Body of pancreas (tissue), 4 donors: ENCODE data around the gene UBE2Q2. TPM values are rescaled to one million over a fixed set of nuclear protein-coding genes. Genes with fewer than 3 reads are reported as not detected.
A peak's percentile ranks its signal among the peaks of the same experiment; 100 is the strongest.

ENCODE experiments used
- ATAC-seq: fragments of 150-250 bp; one replicate; pipeline ENCODE4 v1.9.1; 2016
- DNase-seq, 4 donors: peaks; one replicate each; pipeline ENCODE4 v3.0.0-alpha.2; 2019
- H3K27ac ChIP-seq, 4 donors: fragments of 200-600 bp; sonication (generic); 1 replicate in 3 of 4; 2 replicates in 1 of 4; pipeline versions ENCODE4 v1.5.1 to v1.6.1; 2016 to 2019; ENCODE audit warnings: mild to moderate bottlenecking in 1 of 4, mixed read lengths in 1 of 4, moderate library complexity in 1 of 4
- H3K27me3 ChIP-seq, 2 donors: fragments of 200-600 bp; sonication (generic); one replicate each; pipeline ENCODE4 v1.6.0; 2016; ENCODE audit warnings: mild to moderate bottlenecking in 1 of 2
- H3K36me3 ChIP-seq, 2 donors: fragments of 200-600 bp; sonication (generic); replicated peaks in 1 of 2; 2 replicates each; pipeline ENCODE4 v1.5.1; 2016; ENCODE audit warnings: low read depth in 2 of 2; ENCODE audit not compliant: insufficient read depth in 1 of 2
- H3K4me1 ChIP-seq: fragments of 200-600 bp; sonication (generic); one replicate; pipeline ENCODE4 v1.6.0; 2016
- H3K4me3 ChIP-seq, 2 donors: fragments of 200-600 bp; sonication (generic); 1 replicate in 1 of 2; 2 replicates in 1 of 2; pipeline ENCODE4 v1.5.1; 2016 to 2019
- H3K9me3 ChIP-seq, 3 donors: fragments of 200-600 bp; sonication (generic); 1 replicate in 2 of 3; 2 replicates in 1 of 3; pipeline ENCODE4 v1.5.1; 2016
- CTCF ChIP-seq, 7 experiments: fragments of 450-650 bp in 4 of 7; fragments of 200-600 bp in 3 of 7; sonication (generic) in 3 of 7; IDR thresholded peaks; one replicate each; pipeline ENCODE4 v1.5.1; 2016 to 2019; ENCODE audit warnings: antibody characterized with exemption in 7 of 7
- POLR2A ChIP-seq, 3 donors: fragments of 450-650 bp; IDR thresholded peaks; one replicate each; pipeline ENCODE4 v1.6.1; 2016; ENCODE audit warnings: antibody characterized with exemption in 3 of 3, mild to moderate bottlenecking in 2 of 3
- WGBS, 2 donors: methylation state at CpG; one replicate each; pipeline ENCODE4 v1.1.5; 2017; 5-methylcytosine and 5-hydroxymethylcytosine counted together
- intact Hi-C: fragments of 100-400 bp; cut with DNase I; formaldehyde crosslinking; loops from one replicate; pipeline ENCODE4 v1.15.1; 2023
- total RNA-seq, 2 donors: library from RNA; depleted of rRNA; stranded (reverse); fragments of >200 nt; gene quantifications; one replicate each; pipeline ENCODE4 v1.1.0, GENCODE V29; 2016

Gene UBE2Q2
- total RNA-seq, 2 donors from 2014 or later, result 15.2 to 15.8 TPM

- Histone ChIP-seq H3K4me1 (peaks cover 30% of the 10 kb centered on the region), H3K4me3 (no peak overlapping the region), H3K27ac (no peak overlapping the region), H3K36me3 (no peaks in the 10 kb centered on the region), H3K9me3 (no peaks in the 10 kb centered on the region), H3K27me3 (no peaks in the 10 kb centered on the region)
- DNase-seq (peak in 3 of 4 donors; percentile 20 to 32 (median 31)), ATAC-seq (no peak)
- intact Hi-C loops, result no loop called here
- TF ChIP-seq POLR2A (IDR thresholded peaks at IDR 0.05) (no peak), CTCF (IDR thresholded peaks at IDR 0.05) (no peak)
Measured at GRCh38 chr15:75840659-75841058, 2.6 kb upstream of the UBE2Q2 start.

GRCh38 chr15:75841626-75842025 is 1.6 kb upstream of the UBE2Q2 start:
- H3K27me3 ChIP-seq, result no peaks in the 10 kb centered on the region
- no peak for ATAC-seq
- no peak for DNase-seq
- no peak for TF ChIP-seq POLR2A (IDR thresholded peaks at IDR 0.05)
- no peak for TF ChIP-seq CTCF (IDR thresholded peaks at IDR 0.05)
- H3K9me3 ChIP-seq, result no peaks in the 10 kb centered on the region
- H3K4me1 ChIP-seq, result peaks cover 32% of the 10 kb centered on the region
- H3K36me3 ChIP-seq, result no peaks in the 10 kb centered on the region
- H3K4me3 ChIP-seq, result no peak overlapping the region
- no peak overlapping the region for H3K27ac ChIP-seq
- intact Hi-C loops, result no loop called here

DNA sequence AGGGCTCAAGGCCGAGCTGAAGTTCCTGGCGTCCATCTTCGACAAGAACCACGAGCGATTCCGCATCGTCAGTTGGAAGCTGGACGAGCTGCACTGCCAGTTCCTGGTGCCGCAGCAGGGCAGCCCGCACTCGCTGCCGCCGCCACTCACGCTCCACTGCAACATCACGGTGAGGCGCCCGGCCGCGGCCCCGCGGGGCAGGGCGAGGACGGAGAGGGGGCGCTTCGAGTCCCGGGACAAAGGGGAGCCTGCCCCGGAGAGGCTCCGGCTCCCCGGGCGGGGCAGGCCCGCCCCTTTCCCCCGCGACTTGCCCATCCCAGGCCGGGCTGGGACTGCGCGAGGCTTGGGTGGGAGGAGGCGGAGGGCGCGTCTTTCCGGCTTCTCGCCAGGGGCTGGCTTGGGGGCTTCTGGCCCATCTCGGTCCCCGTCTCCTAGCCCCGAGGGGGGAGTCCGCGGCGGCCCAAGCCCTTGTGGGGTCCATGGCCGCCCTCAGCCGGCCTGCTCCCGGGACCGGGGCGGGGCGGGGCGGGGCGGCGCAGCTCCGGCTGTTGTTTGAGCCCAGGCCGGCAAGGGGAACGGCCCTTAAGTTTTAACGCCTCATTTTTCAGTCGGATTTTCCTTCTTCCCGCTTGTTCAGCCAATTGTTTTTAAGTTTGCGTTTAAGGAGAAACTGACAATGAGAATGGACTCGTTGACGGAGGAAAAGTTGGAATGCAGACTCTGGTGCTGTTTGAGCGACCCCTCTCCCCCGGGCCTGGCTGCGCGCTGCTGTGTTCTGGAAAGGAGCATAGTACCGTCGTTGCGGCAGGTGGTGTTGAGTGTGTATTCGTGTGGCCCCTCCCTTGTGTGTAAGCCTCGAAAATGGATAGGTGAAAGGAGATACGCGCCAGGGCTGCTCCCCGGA is 683 bp downstream of the UBE2Q2 start:
- Histone ChIP-seq H3K9me3 (no peaks in the 10 kb centered on the region), H3K27ac (peak overlapping the region; percentile 37 to 83 (median 80)), H3K36me3 (no peaks in the 10 kb centered on the region), H3K27me3 (no peaks in the 10 kb centered on the region), H3K4me3 (peak overlapping the region; percentile 75 to 78), H3K4me1 (peaks cover 32% of the 10 kb centered on the region)
- TF ChIP-seq POLR2A (IDR thresholded peaks at IDR 0.05), result peak; percentile 44 to 71 (median 65)
- TF ChIP-seq CTCF (IDR thresholded peaks at IDR 0.05), result peak in 1 of 7 experiments; percentile 12
- 0% methylated on average over 19 to 55 of the region's 77 CpGs for WGBS, 2 donors
- peak; percentile 46 to 61 (median 50) for DNase-seq
- peak; percentile 71 for ATAC-seq
- intact Hi-C loops, result no loop called here

DNA sequence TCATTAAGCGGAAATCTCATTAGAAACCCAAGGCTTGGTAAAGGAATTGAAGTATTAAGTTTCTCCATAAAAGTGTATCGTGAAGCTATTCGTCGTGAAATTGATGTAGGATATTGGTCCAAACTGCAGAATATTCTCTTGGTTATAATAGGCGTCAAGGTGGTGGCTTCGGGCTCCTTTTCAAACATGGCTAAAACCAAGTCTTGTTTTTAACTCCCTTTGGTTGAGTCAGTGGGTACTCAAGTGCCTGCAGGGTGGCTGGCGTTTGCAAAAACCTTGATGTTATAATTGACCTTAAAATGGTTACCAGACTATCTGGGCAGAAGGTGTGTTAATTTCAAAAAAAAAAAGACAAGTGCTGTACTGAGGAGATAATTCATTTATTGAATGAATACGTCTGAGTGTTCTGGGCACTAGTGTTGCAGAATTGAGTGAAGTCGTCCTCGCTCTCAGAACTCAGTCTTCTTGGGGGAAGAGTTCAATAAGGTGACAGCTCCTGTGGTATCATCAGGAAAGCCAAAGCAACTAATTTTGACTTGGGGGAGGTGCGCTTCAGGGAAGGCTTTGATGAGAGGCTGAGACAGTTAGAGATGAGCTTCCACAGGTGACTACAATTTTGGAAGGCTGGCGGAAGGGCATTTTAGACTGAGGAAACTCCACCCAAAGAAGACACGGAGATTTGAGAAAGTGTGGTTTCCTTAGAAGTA is 1.5 kb downstream of the UBE2Q2 start:
- H3K36me3 ChIP-seq, result no peaks in the 10 kb centered on the region
- peaks cover 32% of the 10 kb centered on the region for H3K4me1 ChIP-seq
- no peak for TF ChIP-seq CTCF (IDR thresholded peaks at IDR 0.05)
- no peak for TF ChIP-seq POLR2A (IDR thresholded peaks at IDR 0.05)
- 40 to 50% methylated on average over 13 of the region's 13 CpGs for WGBS, 2 donors
- intact Hi-C loops, result no loop called here
- DNase-seq, result no peak
- H3K27ac ChIP-seq, result peak overlapping the region in 3 of 4 donors; percentile 37 to 83 (median 81)
- no peak for ATAC-seq
- peak overlapping the region in 1 of 2 donors; percentile 75 for H3K4me3 ChIP-seq
- no peaks in the 10 kb centered on the region for H3K9me3 ChIP-seq
- no peaks in the 10 kb centered on the region for H3K27me3 ChIP-seq
